ENCODE measurements around the gene POU3F2. TPM values are rescaled to one million over a fixed set of nuclear protein-coding genes. Genes with fewer than 3 reads are reported as not detected.

POU3F2 gene
- 1.8 and 2.2 TPM in 2 replicates for polyA plus RNA-seq (2014; cell fraction: cytosol; rRNA removed)
- polyA plus RNA-seq (2014; cell fraction: nucleus; rRNA removed), result 1.1 and 1.4 TPM in 2 replicates

- peak; percentile 97 for DNase-seq (ENCODE audit: low spot score)
These were observed at the start of gene POU3F2 for GRCh38 chr6:98834060-98835031. Gene POU3F2, plus strand, starts transcription at chr6:98834574. Its CDS starts 300 bp downstream, at chr6:98834874.

GRCh38 chr6:98787435-98787834, 46.9 kb upstream of the POU3F2 start:
- no peak for DNase-seq (ENCODE audit: low spot score)

GRCh38 chr6:98787961-98788360, 46.4 kb upstream of the POU3F2 start:
- DNase-seq (ENCODE audit: low spot score), result peak; percentile 8

GRCh38 chr6:98794307-98794842, 40.0 kb upstream of the POU3F2 start:
- DNase-seq (ENCODE audit: low spot score), result no peak

- DNase-seq (ENCODE audit: low spot score), result no peak
These were observed 37.0 kb upstream of the POU3F2 start for GRCh38 chr6:98797217-98797994.

- no peak for DNase-seq (ENCODE audit: low spot score)
These were observed 33.5 kb upstream of the POU3F2 start for GRCh38 chr6:98800866-98801265.

GRCh38 chr6:98808541-98809210, 25.7 kb upstream of the POU3F2 start:
- DNase-seq (ENCODE audit: low spot score), result no peak

- DNase-seq (ENCODE audit: low spot score), result no peak
These were observed 22.2 kb upstream of the POU3F2 start for GRCh38 chr6:98812220-98812619.

GRCh38 chr6:98816799-98817198, 17.6 kb upstream of the POU3F2 start:
- no peak for DNase-seq (ENCODE audit: low spot score)

- DNase-seq (ENCODE audit: low spot score), result no peak
These were observed 12.5 kb upstream of the POU3F2 start for GRCh38 chr6:98821756-98822405.

- DNase-seq (ENCODE audit: low spot score), result no peak
These were observed 10.8 kb upstream of the POU3F2 start for GRCh38 chr6:98823428-98824161.

- no peak for DNase-seq (ENCODE audit: low spot score)
These were observed 10.0 kb upstream of the POU3F2 start for GRCh38 chr6:98824162-98824901.

- DNase-seq (ENCODE audit: low spot score), result no peak
These were observed 9.3 kb upstream of the POU3F2 start for GRCh38 chr6:98824902-98825599.

GRCh38 chr6:98825600-98826230, 8.7 kb upstream of the POU3F2 start:
- no peak for DNase-seq (ENCODE audit: low spot score)

GRCh38 chr6:98827295-98828159, 6.8 kb upstream of the POU3F2 start:
- no peak for DNase-seq (ENCODE audit: low spot score)

GRCh38 chr6:98828211-98828788, 6.1 kb upstream of the POU3F2 start:
- DNase-seq (ENCODE audit: low spot score), result no peak

- DNase-seq (ENCODE audit: low spot score), result no peak
These were observed 5.4 kb upstream of the POU3F2 start for GRCh38 chr6:98828941-98829411.
